PFSK-1 (cell line): Measurements from ENCODE around the gene MYB.

ENCODE experiments used
- FOXP2 ChIP-seq: optimal IDR thresholded peaks from 2 replicates; pipeline ENCODE3; 2011; ENCODE audit warnings: borderline replicate concordance, control low read depth, inconsistent platforms; ENCODE audit not compliant: insufficient read depth; ENCODE audit errors: extremely low read length, extremely low read depth
- POLR2AphosphoS5 ChIP-seq: IDR thresholded peaks from 2 replicates; pipeline ENCODE4 v1.6.1; 2012; ENCODE audit warnings: low read depth, mild to moderate bottlenecking, control low read depth, low read length, moderate library complexity
- REST ChIP-seq, 2 experiments: IDR thresholded peaks; 2 replicates each; pipeline versions ENCODE4 v1.6.1 to v1.8.0; 2011 to 2012; ENCODE audit warnings: low read depth in 2 of 2, low read length in 2 of 2, control low read depth in 1 of 2, inconsistent platforms in 1 of 2, mild to moderate bottlenecking in 1 of 2, moderate library complexity in 1 of 2; ENCODE audit not compliant: insufficient read depth in 1 of 2
- SIN3A ChIP-seq: IDR thresholded peaks from 2 replicates; pipeline ENCODE4 v1.6.1; 2012; ENCODE audit warnings: mild to moderate bottlenecking, low read length, moderate library complexity, borderline replicate concordance; ENCODE audit not compliant: insufficient read depth

- no peak for TF ChIP-seq POLR2AphosphoS5
- no peak for TF ChIP-seq REST (IDR thresholded peaks at IDR 0.05; ENCODE audit: insufficient read depth in 1 of 2, low read depth in 2 of 2, low read length in 2 of 2)
- no peak for TF ChIP-seq FOXP2
- TF ChIP-seq SIN3A = no peak
These were observed 22.7 kb upstream of the MYB start for GRCh38 chr6:135158397-135158796.
